Stimulated activated CD8-positive, alpha-beta memory T cell treated with anti-CD3 and anti-CD28 coated beads, Interleukin-2, amount 100 ng/mL, for 1 hour (primary cell): Measurements from ENCODE around the gene ARRB1.
"Not testable (repeated sequence)": the region's sequence is repeated elsewhere in the genome, so short reads cannot be mapped to it uniquely, and the experiment has no call there.

Source experiments
- DNase-seq, 2 donors: peaks; one replicate each; pipeline ENCODE4 v3.0.0-alpha.2; 2020; ENCODE audit warnings: low read depth in 2 of 2

The ARRB1 gene

GRCh38 chr11:75276186-75276585 lies 75.3 kb downstream of the ARRB1 start:
- no peak for DNase-seq

GRCh38 chr11:75275581-75275980 lies 75.9 kb downstream of the ARRB1 start:
- peak; percentile 52 to 57 for DNase-seq

GRCh38 chr11:75274716-75275115 lies 76.7 kb downstream of the ARRB1 start:
- not testable (repeated sequence) for DNase-seq

GRCh38 chr11:75273411-75274391 lies 77.8 kb downstream of the ARRB1 start:
- DNase-seq, result no peak

- no peak for DNase-seq
Observed at GRCh38 chr11:75272821-75273301, 78.6 kb downstream of the ARRB1 start.

GRCh38 chr11:75272391-75272790 lies 79.1 kb downstream of the ARRB1 start:
- DNase-seq, result no peak

- no peak for DNase-seq
Observed at GRCh38 chr11:75271730-75272129, 79.7 kb downstream of the ARRB1 start.

GRCh38 chr11:75270896-75271418 lies 80.5 kb downstream of the ARRB1 start:
- DNase-seq, result no peak

- no peak for DNase-seq
Observed at GRCh38 chr11:75269896-75270295, 81.6 kb downstream of the ARRB1 start.

- DNase-seq, result no peak
Observed at GRCh38 chr11:75269367-75269660, 82.1 kb downstream of the ARRB1 start.

GRCh38 chr11:75268626-75269366 lies 82.7 kb downstream of the ARRB1 start:
- no peak for DNase-seq

GRCh38 chr11:75267171-75267970 lies 84.1 kb downstream of the ARRB1 start:
- DNase-seq, result no peak

- no peak for DNase-seq
Observed at GRCh38 chr11:75265851-75266531, 85.5 kb downstream of the ARRB1 start.

- DNase-seq, result no peak
Observed at GRCh38 chr11:75264971-75265370, 86.5 kb downstream of the ARRB1 start.

- DNase-seq, result no peak
Observed at GRCh38 chr11:75264356-75264755, 87.1 kb downstream of the ARRB1 start.

- no peak for DNase-seq
Observed at GRCh38 chr11:75263944-75264349, 87.5 kb downstream of the ARRB1 start.

- DNase-seq, result no peak
Observed at GRCh38 chr11:75262961-75263852, 88.3 kb downstream of the ARRB1 start.

- DNase-seq, result no peak
Observed at GRCh38 chr11:75262436-75262835, 89.0 kb downstream of the ARRB1 start.

GRCh38 chr11:75261902-75262361 lies 89.5 kb downstream of the ARRB1 start:
- DNase-seq, result no peak
